Measurements from ENCODE around the gene FAM174C. TPM values are rescaled to one million over a fixed set of nuclear protein-coding genes. Genes with fewer than 3 reads are reported as not detected.
A peak's percentile ranks its signal among the peaks of the same experiment; 100 is the strongest.

FAM174C gene
- total RNA-seq, 2 donors from 2014 or later, result 28.9 to 29.8 TPM

- Histone ChIP-seq H3K9me3 (no peaks in the 10 kb centered on the region), H3K4me3 (peak overlapping the region; percentile 52 to 67), H3K36me3 (peaks cover 18% of the 10 kb centered on the region), H3K4me1 (peaks cover 0 to 78% of the 10 kb centered on the region in 2 donors), H3K27me3 (no peaks in the 10 kb centered on the region), H3K27ac (peak overlapping the region; percentile 93 to 97)
- no peak for TF ChIP-seq CTCF (IDR thresholded peaks at IDR 0.05)
- DNase-seq (ENCODE audit: low spot score), result no peak
Observed at GRCh38 chr19:1261538-1261797, 13.9 kb upstream of the FAM174C start.

GRCh38 chr19:1261798-1262622 is 13.3 kb upstream of the FAM174C start:
- DNase-seq (ENCODE audit: low spot score), result no peak
- H3K36me3 ChIP-seq, result peaks cover 13% of the 10 kb centered on the region
- TF ChIP-seq CTCF (IDR thresholded peaks at IDR 0.05), result no peak
- H3K27ac ChIP-seq, result peak overlapping the region; percentile 93 to 97
- H3K4me1 ChIP-seq, result peaks cover 0 to 78% of the 10 kb centered on the region in 2 donors
- H3K27me3 ChIP-seq, result no peaks in the 10 kb centered on the region
- no peaks in the 10 kb centered on the region for H3K9me3 ChIP-seq
- H3K4me3 ChIP-seq, result peak overlapping the region; percentile 52 to 67

- Histone ChIP-seq H3K4me1 (peaks cover 0 to 78% of the 10 kb centered on the region in 2 donors), H3K4me3 (no peak overlapping the region), H3K27ac (peak overlapping the region; percentile 93 to 97), H3K9me3 (no peaks in the 10 kb centered on the region), H3K36me3 (peaks cover 6% of the 10 kb centered on the region), H3K27me3 (no peaks in the 10 kb centered on the region)
- no peak for TF ChIP-seq CTCF (IDR thresholded peaks at IDR 0.05)
- DNase-seq (ENCODE audit: low spot score), result no peak
Observed at GRCh38 chr19:1262623-1263123, 12.7 kb upstream of the FAM174C start.

- TF ChIP-seq CTCF (IDR thresholded peaks at IDR 0.05), result no peak
- Histone ChIP-seq H3K4me3 (no peak overlapping the region), H3K27ac (peak overlapping the region; percentile 93 to 97)
Observed at GRCh38 chr19:1263188-1263587, 12.1 kb upstream of the FAM174C start.

GRCh38 chr19:1264801-1265614 is 10.3 kb upstream of the FAM174C start:
- Histone ChIP-seq H3K4me1 (peaks cover 0 to 70% of the 10 kb centered on the region in 2 donors), H3K4me3 (peak overlapping the region in 1 of 2 donors; percentile 59), H3K9me3 (no peaks in the 10 kb centered on the region), H3K27ac (peak overlapping the region; percentile 88 to 93), H3K36me3 (no peaks in the 10 kb centered on the region), H3K27me3 (no peaks in the 10 kb centered on the region)
- peak; percentile 91 for DNase-seq (ENCODE audit: low spot score)
- no peak for TF ChIP-seq CTCF (IDR thresholded peaks at IDR 0.05)

More at GRCh38 chr19:1263188-1263587, 12.1 kb upstream of the FAM174C start:
- DNase-seq (ENCODE audit: low spot score), result no peak
- Histone ChIP-seq H3K27me3 (no peaks in the 10 kb centered on the region), H3K4me1 (peaks cover 0 to 78% of the 10 kb centered on the region in 2 donors), H3K36me3 (peaks cover under 1% of the 10 kb centered on the region), H3K9me3 (no peaks in the 10 kb centered on the region)

All from right atrium auricular region (tissue), 2 donors.